Activated B cell treated with CpG ODN at 0.5 μM for 24 hours (primary cell): ENCODE results near the gene RHOT2. TPM values are rescaled to one million over a fixed set of nuclear protein-coding genes. Genes with fewer than 3 reads are reported as not detected.

Experiments used
- ATAC-seq: fragments of 200-7000 bp; cut with Tn5 transposase; one replicate; pipeline ENCODE4 v1.10.0; 2021; ENCODE audit warnings: low read depth, mild to moderate bottlenecking, moderate library complexity
- CTCF ChIA-PET: fragments of 350-600 bp; sonication (Branson Sonifier 250); formaldehyde crosslinking; loops from one replicate; lab custom pipeline; 2021; ENCODE audit warnings: antibody characterized with exemption; lab: Charles Lee
- POLR2A ChIA-PET: fragments of 350-600 bp; sonication (Branson Sonifier 250); formaldehyde crosslinking; loops from one replicate; lab custom pipeline; 2021; ENCODE audit warnings: antibody characterized with exemption; lab: Charles Lee
- DNase-seq: peaks from one replicate; pipeline ENCODE4 v3.0.0; 2022
- H3K27ac Mint-ChIP-seq: one replicate; pipeline ENCODE4 v1.8.0; 2020; ENCODE audit warnings: mixed read lengths
- H3K27me3 Mint-ChIP-seq: one replicate; pipeline ENCODE4 v1.8.0; 2021; ENCODE audit warnings: mixed read lengths
- H3K36me3 Mint-ChIP-seq: one replicate; pipeline ENCODE4 v1.8.0; 2021; ENCODE audit warnings: low read depth, mixed read lengths
- H3K4me1 Mint-ChIP-seq: one replicate; pipeline ENCODE4 v1.8.0; 2021; ENCODE audit warnings: mixed read lengths
- H3K4me3 Mint-ChIP-seq: one replicate; pipeline ENCODE4 v1.8.0; 2020; ENCODE audit warnings: mild to moderate bottlenecking, mixed read lengths
- H3K9me3 Mint-ChIP-seq: one replicate; pipeline ENCODE4 v1.8.0; 2020; ENCODE audit warnings: mixed read lengths
- intact Hi-C: fragments of 100-400 bp; cut with micrococcal nuclease; formaldehyde crosslinking; loops from one replicate; pipeline ENCODE4 v1.15.1; 2024
- total RNA-seq: library from RNA; stranded (reverse); gene quantifications from 2 replicates; pipeline ENCODE4 v1.2.3, GENCODE V29; 2022
- TF ChIP-seq, protein P1 (sequence below): fragments of 200-600 bp; IDR thresholded peaks from one replicate; pipeline ENCODE4 v1.8.0; 2022; ENCODE audit warnings: antibody characterized with exemption, mild to moderate bottlenecking

Gene RHOT2
- total RNA-seq, 1 donor from 2014 or later = 170 TPM

DNA sequence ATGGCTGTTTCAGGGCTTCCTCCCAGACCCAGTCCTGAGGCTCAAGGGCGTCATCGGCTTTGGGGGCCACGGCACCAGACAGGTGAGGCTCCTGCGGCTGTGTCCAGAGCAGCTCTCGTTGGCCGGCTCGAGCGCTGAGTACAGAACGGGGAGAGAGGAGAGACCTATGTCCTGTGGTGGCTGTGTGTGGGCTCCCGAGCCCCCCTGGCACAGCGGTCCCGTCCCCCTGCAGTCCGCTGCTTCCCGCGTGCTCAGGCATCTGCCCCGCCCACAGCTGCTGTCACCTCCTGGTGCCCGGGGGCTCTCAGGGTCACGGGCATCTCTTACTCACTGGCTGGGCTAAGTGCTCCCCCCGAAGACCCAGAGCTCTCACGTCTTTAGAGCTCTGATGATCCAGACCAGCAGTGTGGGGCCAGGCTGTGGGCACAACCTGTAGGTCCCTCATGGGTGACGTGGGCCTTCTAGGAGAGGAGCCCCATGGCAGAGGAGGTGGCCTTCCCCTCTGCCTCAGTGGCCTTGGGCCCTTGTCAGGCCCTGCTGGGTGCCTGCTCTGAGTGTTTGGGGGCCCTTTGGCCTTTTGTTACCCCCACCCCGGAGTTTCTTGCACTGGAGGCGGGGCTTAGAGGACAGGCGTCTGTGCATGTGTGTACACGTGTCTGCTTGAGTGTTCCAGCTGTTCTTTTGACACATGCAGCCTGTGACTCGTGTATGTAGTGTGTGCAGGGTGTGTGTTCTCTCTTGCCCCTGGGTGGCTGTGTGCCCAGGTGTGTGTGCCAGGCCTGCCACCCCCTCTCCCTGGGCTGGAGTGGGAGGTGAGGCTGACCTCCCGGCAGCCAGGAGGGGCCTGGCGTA is 15.3 kb upstream of the RHOT2 start:
- POLR2A ChIA-PET = no interaction called here
- H3K36me3 Mint-ChIP-seq = no peaks in the 10 kb centered on the region
- ATAC-seq (no peak), DNase-seq (no peak)
- H3K27me3 Mint-ChIP-seq = no peaks in the 10 kb centered on the region
- H3K4me1 Mint-ChIP-seq = peaks cover 11% of the 10 kb centered on the region
- no peak overlapping the region for H3K27ac Mint-ChIP-seq
- TF ChIP-seq, protein P1, sequence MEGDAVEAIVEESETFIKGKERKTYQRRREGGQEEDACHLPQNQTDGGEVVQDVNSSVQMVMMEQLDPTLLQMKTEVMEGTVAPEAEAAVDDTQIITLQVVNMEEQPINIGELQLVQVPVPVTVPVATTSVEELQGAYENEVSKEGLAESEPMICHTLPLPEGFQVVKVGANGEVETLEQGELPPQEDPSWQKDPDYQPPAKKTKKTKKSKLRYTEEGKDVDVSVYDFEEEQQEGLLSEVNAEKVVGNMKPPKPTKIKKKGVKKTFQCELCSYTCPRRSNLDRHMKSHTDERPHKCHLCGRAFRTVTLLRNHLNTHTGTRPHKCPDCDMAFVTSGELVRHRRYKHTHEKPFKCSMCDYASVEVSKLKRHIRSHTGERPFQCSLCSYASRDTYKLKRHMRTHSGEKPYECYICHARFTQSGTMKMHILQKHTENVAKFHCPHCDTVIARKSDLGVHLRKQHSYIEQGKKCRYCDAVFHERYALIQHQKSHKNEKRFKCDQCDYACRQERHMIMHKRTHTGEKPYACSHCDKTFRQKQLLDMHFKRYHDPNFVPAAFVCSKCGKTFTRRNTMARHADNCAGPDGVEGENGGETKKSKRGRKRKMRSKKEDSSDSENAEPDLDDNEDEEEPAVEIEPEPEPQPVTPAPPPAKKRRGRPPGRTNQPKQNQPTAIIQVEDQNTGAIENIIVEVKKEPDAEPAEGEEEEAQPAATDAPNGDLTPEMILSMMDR = no peak
- no peaks in the 10 kb centered on the region for H3K9me3 Mint-ChIP-seq
- no peak overlapping the region for H3K4me3 Mint-ChIP-seq
- CTCF ChIA-PET = no interaction called here
- intact Hi-C loops = no loop called here

GRCh38 chr16:654034-654433 is 13.9 kb upstream of the RHOT2 start:
- no peak overlapping the region for H3K27ac Mint-ChIP-seq
- no peak for DNase-seq
- H3K9me3 Mint-ChIP-seq = no peaks in the 10 kb centered on the region
- intact Hi-C loops = no loop called here
- no peaks in the 10 kb centered on the region for H3K36me3 Mint-ChIP-seq
- ChIA-PET POLR2A (no interaction called here), CTCF (no interaction called here)
- no peak for ATAC-seq
- H3K4me3 Mint-ChIP-seq = no peak overlapping the region
- H3K4me1 Mint-ChIP-seq = peaks cover 2% of the 10 kb centered on the region
- TF ChIP-seq, protein P1 = no peak
- H3K27me3 Mint-ChIP-seq = no peaks in the 10 kb centered on the region

DNA sequence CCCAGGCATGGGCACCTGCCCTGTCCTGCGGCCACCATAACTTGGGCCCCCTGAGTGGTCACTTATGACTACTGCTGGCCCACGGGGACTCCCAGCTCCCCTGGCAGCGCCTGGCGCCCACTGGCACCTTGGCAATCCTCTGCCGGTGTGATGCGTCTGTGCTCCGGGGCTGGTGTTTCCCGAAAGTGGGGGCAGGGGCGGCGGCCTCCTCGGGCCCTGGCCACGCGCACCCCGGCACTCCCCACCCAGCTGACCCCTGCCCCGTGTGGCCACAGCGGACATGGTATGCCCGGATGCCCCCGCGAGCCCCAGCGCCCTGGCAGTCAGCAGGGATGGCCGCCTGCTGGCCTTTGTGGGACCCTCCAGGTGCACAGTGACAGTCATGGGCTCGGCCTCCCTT is 10.4 kb upstream of the RHOT2 start:
- intact Hi-C loops = no loop called here
- ChIA-PET POLR2A (interaction anchor here (0.6 kb wide), 1 partner anchor 164 kb away, joined by 8 read pairs; no protein-coding TSS in a partner anchor), CTCF (no interaction called here)
- H3K36me3 Mint-ChIP-seq = no peaks in the 10 kb centered on the region
- no peak overlapping the region for H3K27ac Mint-ChIP-seq
- TF ChIP-seq, protein P1 = no peak
- H3K4me3 Mint-ChIP-seq = no peak overlapping the region
- DNase-seq (no peak), ATAC-seq (no peak)
- no peaks in the 10 kb centered on the region for H3K9me3 Mint-ChIP-seq
- H3K27me3 Mint-ChIP-seq = no peaks in the 10 kb centered on the region
- H3K4me1 Mint-ChIP-seq = peaks cover 7% of the 10 kb centered on the region

- intact Hi-C loops = no loop called here
- Mint-ChIP-seq H3K27me3 (no peaks in the 10 kb centered on the region), H3K4me3 (no peak overlapping the region), H3K9me3 (no peaks in the 10 kb centered on the region), H3K36me3 (no peaks in the 10 kb centered on the region), H3K4me1 (peaks cover 7% of the 10 kb centered on the region), H3K27ac (no peak overlapping the region)
- ChIA-PET CTCF (no interaction called here), POLR2A (interaction anchor here (1.0 to 1.9 kb wide), 2 partner anchors 10 to 23 kb away, joined by 3 to 11 read pairs; partner anchors contain the start of genes METTL26 and WDR90)
- ATAC-seq = no peak
- no peak for DNase-seq
- TF ChIP-seq, protein P1 = no peak
These were observed 9.0 kb upstream of the RHOT2 start for GRCh38 chr16:658679-659571.
